ENCODE measurements around the gene TEKT2.
A peak's percentile ranks its signal among the peaks of the same experiment; 100 is the strongest.

The TEKT2 gene

DNA sequence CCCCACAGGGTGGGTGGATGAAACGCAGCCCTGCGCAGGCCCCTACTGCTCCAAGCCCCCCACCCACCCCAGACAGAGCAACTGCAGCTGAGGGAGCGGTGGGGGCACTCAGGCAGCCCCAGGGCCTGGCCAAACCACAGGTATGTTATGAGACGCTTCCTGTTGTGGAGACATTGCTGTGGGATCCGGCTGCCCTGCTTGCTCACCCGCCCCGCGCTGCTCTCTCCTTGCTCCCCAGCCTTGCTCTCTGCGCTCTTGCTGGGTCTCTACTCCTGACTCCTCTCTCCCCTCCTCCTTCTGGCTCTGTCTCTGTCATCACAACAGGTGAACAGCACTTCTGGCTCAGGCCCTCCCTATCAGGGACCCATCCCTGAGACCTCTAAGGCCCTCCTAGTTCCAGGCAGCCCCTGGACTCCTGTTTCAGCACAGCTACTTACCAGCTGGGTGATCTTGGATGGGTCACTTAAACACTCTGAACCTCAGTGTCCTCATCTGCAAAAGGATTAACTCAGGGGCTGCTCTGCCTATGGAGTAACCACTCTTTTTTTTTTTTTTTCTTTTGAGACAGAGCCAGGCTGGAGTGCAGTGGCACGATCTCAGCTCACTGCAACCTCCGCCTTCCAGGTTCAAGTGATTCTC is 25.3 kb downstream of the TEKT2 start:
- DNase-seq: peak; percentile 40 to 42

DNA sequence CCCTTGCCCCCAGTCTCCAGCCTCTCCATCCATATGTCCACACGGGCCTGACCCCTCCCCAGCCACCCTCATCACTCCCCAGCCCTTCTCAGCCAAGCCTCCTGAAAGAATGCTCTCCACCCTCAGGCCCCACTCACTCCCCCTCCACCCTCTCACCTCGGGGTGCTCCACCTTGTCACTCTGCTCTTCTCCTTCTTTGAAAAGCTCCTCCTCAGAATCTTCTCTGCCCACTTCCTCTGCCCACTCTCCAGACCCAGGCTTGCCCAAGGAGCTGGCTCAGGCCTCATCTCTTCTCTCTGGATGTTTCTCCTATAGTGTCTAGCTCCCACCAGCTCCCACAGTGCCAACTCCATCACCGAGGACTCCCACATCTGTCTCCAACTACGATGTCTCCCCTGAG is 27.3 kb downstream of the TEKT2 start:
- DNase-seq: no peak

DNA sequence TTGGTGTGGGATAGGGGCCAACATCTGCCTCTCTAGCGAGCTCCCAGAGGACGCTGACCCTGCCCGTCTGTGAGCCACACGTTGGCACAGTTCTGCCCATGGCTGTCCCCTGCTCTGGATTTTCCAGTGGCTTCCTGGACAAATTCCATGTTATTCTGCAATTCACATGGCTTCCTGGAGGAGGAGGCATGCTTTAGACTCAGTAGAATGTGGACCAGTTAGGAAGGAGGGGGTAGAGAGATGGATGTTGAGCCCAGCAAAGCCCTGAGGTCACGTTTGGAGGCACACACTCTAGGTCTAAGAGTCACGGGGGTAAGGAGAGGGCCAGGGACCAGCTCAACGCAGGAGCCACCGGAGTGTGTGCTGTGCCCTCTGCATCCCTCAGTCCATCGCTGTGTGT is 28.9 kb downstream of the TEKT2 start:
- DNase-seq: no peak

DNA sequence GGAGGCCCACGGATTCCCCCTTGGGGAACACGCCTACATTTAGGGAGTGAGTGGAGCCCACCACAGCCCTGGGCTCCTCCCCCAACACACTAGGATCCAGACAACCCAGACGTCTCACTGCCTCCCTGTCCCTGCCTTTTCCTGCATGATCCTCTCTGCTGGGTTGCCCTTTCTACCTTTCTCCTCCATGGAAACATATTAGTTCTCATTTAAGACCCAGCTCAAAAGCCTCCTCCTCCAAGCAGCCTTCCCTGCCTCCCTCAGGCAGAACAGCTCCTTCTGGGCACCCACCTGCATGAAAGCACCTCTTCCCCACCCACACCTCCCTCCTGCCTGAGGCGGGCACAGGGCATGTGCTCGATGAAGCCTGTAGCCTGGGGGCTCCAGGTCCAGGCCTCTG is 30.5 kb downstream of the TEKT2 start:
- DNase-seq: no peak

DNA sequence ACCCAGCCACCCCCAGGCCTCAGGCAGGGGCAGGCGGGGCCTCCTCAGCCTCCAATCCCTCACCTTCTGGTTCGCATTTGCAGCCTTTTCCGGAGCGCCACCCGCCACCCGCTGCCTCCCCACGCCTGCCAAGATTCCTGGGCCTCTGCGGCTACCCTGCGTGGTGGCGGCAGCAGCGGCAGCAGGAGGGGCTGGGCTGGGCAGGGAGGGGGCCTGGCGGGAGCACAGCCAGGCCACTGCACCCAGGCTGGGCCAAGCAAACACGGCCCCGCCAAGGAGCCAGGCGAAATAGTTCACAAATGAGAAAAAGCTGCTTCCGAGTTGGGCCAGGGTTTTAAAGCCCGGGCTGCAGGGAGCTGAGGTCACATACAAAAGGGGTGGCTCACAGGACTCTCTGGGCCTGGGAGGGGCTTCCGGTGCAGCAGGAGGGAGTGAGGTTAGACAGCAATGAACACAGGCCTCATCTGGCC is 31.3 kb downstream of the TEKT2 start:
- no peak for DNase-seq

DNA sequence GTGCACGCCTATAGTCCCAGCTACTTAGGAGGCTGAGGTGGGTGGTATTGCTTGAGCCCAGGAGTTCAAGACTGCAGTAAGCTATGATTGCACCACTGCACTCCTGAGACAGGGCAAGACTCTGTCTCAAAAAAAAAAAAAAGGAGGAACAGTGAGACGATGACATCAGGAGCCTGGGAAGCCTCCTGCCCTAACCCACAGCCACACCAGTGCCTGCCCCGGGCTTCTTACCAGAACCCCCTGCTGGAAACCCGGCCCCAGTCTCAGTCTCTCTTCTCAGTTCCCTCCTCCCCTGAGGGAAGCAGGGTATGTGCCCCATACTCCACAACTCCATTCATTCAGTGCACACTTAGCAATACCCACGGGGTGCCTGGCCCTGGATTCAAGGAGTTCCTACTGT is 32.0 kb downstream of the TEKT2 start:
- peak in 1 of 2 donors; percentile 29 for DNase-seq

DNA sequence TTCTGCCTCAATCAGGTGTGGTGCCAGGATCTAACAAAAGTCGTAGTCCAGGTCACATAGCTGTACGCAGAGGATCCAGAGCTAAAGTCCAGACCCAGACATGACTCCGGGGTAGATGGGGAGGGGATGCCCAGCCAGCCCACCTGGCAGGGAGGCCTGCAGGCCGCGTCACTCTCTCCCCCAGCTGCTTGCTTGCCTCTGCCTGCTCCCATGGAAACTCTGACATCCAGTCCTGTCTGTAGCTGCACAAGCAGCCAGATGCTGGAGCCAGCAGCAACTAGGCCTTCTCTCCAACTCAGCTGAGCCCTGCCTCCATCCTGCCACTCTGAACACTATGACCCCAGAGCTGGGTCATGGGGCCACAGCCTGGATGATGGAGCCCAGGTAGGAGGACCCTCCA is 33.0 kb downstream of the TEKT2 start:
- no peak for DNase-seq

DNA sequence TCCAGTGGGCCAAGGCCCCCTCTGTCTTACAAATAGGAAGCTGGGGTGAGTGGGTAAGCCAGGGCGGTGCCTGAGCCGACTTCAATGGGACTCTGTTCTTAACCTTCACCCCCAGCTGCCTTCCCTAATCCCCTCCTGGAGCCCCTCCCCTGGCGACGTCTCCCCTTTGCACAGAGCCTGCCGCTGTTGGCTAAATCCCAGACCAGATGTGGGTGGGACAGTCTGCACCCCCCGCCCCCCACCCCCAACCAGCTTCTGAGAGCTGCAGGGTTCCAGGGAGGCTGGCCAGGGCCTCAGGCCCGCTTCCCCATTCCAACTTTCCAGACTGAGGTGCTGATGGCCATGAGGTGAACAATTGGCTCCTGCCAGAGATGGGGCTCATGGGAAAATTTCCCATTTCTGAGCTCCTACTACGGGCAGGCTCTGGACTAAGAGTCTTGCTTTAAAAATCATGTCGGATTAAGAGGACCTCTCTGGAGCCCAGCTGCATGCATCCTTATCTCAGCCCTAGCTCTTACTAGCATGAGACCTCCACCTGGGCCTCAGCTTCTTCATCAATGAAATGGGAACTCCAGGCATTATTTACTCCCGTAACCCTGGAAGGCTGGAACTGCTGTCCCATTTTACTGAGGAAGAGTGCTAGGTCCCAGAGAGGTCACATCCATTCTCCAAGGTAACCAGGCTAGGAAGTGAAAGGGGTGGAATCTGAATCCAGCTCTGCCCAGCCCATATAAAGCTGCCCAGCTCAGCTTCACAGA is 34.7 kb downstream of the TEKT2 start:
- DNase-seq: no peak

DNA sequence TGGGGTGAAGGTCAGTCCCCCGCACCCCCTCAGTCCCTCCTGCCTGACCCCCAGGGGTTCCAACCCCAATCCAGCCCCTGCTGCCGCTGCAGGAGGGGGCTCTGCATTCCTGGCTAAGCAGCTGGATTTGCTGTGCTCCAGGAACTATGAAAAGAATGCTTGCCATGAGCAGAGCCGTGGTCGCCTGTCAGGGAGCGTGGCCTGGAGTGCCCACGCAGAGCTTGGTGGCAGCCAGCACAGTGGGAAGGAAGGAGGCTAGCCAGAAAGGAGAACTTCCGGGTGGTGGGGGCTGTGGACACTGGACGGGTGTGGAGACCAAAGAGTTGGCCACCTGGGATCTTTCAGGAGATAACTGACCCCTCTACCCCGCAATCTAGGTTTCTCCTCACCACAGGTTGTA is 35.6 kb downstream of the TEKT2 start:
- no peak for DNase-seq

DNA sequence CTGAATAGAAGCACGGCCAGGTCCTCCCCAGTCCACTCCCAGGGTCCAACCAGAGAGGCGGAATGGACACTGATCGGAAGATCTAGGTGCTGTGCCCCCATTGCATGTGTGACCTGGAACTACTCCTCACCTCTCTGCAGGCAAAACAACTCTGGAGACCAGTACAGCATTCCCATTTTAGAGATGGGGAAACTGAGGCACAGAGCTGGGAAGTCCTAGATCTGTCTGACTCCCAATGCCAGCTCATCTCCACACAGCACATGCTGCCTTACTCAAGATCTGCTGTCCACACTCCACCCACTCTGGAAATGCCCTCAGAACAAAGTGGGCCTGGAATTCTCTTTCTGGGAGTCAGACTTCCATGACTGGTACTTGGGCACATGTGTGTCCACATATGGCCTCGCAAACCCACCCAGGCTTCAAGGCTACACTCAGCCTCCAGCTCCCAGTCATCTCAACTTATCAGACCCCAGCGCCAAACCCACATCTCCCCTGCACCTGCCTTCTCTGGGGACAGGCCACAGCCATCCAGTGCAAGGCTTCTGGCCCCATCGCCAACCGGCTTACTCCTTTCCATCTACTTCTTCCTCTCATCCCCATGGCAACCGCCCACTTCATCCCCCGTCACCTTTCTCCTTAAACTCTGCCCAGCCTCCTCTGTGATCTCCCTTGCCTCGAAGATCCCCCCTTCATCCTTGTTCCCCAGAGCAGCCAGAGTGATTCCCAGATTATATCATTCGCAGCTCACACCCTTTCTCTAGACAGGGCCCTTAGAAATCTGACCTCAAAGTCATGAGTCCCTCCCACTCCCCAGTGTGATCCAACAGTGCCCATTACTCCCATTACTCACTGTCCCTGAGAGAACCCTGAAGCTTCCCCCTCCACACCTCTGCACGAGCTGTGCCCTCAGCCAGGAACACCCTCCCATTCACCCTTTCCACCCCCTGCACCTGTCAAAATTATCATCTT is 38.5 kb downstream of the TEKT2 start:
- no peak for DNase-seq

DNA sequence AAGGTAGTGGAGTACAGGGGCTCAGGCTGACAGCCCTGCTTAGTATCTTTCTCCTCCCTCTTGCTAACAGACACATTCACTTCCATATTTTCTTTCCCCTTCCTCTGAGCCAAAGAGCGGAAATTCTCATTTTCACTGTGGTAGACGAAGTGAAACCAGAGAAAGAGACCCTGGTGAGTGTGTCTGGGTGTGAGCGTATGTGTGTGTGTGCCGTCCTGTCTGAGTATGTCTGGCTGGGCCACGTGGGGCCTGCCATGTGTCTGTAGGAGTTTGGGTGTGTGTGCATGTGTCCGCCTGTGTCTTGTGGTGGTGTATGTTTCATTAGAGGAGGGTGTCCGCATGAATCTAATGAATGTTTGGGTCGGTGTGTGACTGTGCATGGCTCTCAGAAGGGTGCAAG is 39.5 kb downstream of the TEKT2 start:
- DNase-seq: peak; percentile 22 to 59

DNA sequence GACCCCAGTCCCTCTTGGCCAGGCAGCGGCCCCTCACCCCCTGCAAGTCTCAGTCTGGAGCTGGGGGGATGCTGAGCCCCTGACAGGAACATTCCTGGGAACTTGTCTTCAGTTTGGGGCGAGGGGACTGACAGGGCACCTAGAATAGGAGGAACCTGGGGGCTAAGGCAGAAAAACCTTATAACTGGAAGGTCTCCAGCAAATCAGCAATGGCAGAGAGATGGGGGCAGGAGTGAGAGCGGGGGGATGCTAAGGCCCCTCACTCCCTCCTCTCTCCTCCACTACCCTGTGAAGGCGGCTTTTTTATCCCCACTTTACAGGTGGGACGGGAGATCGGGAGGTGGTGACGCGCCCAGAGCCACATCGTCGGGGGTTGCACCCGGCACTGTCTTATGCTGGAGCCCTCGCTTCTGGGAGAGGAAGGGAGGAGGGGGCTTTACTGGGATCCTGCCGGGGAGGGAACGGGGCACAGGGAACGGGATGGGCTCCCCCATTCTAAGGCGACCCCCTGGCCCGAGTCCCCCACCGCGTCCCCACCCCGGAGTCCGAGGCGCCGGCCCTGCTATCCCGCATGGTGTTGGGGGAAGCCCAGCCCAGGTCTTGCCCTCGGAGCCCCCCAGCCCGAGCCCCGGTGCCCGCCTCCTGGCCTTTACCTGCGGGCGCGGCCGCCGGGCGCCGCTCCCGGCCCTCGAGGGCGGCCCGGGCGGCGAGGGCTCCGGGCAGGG is 40.7 kb downstream of the TEKT2 start:
- DNase-seq: no peak

DNA sequence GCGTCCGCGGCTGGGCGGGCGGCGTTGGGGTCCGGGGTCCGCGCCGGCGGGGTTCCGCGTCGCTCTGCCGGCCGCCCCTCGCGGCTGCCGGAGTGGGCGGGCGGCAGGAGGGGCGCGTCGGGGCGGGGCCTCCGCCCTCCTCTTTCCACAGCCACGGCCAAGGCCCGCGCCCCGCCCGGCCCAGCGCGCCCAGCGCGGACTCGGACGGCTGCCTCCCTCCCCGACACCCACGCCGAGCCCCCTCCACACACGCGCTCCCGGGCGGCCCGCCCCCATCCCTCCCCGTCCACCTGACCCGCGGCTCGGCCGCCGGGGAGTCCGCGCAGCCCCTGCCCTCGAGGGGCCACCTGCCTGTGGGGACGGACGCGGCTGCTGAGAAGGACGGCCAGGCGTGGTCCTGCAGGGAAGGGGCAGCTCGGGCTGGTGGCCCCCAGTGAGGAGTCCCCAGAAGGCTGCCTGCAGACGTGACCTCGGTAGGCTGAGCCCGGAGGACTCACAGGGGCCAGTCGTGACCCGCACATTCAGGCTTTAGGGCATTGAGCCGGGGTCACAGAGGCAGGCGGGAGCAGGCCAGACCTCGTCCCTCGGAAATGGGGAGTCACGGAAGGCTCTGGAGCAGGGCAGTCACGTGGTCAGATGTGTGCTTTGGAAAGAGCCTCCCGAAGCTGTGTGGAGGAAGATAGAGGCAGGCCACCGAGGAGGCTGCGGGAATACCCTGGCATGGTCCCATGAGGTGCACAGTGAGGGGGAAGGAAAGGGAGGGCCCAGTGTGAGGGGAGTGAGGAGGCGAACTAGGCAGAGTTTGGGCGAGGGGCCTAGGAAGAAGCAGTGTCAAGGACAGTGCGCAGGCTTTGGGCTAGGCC is 41.5 kb downstream of the TEKT2 start, which contains the start of gene COL8A2:
Gene COL8A2, minus strand, starts transcription at position 94 of the 863 bp plus-strand sequence. CDS start 24,980 bp downstream, outside the sequence.
- no peak for DNase-seq

DNA sequence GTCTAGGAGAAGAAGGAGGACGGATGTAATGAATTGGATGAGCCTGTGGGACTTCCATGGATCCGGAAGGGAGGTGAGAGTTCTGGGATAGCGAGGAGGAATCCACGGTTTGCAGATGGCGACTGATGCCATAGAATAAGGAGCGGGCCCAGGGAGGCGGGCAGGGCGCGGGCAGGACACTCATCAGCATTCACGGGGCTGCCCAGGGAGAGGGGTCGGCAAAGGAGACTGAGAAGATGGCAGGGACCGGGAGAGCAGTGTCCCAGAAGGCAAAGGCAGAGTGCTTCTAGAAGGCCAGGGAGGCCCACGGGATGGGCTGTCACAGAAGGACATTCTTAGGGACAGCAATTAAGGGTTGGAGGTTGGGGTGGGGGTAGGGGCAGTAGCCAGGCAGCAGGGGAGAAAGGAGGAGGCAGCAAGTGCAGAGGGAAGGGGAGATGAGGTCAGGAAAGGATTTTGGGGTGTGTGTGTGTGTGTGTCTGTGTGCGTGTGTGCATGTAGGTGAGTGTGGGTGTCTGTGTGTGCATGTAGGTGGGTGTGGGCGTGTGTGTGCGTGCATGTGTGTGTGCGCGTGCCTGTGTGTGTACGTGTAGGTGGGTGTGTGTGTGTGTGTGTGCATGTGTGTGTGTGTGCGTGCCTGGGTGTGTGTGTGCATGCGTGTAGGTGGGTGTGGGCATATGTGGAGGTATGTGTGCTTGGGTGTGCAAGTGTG is 42.3 kb downstream of the TEKT2 start:
- no peak for DNase-seq

DNA sequence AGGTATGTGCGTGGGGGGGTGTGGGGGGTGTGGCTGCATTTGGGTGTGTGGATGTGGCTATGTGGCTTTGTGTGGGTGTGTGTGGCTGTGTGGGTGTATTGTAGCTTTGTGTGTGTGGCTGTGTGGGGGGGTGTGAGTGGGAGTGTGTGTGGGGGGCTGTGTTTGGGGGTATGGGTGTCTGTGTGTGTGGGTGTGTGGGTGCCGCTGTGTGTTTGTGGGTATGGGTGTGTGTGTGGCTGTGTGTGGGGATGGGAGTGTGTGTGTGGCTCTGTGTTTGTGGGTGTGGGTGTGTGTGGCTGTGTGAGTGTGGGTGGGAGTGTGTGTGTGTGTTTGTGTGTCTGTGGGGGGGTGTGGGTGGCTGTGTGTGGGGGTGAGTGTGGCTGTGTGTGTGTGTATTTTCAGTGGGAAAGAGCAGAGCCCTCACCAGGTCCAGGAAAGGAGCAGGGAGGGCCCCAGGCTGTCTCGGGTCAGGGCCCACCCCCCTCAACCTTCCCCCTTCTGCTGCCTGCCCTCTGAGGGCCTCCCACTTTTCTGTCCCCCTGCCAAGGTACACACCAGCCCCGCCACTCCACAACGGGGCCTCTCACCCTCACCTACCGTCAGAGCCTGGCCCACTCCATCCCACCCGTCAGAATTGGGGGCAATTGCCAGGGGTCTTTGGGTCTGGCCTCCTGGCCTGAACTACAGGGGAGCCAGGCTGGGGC is 43.1 kb downstream of the TEKT2 start:
- DNase-seq: no peak

DNA sequence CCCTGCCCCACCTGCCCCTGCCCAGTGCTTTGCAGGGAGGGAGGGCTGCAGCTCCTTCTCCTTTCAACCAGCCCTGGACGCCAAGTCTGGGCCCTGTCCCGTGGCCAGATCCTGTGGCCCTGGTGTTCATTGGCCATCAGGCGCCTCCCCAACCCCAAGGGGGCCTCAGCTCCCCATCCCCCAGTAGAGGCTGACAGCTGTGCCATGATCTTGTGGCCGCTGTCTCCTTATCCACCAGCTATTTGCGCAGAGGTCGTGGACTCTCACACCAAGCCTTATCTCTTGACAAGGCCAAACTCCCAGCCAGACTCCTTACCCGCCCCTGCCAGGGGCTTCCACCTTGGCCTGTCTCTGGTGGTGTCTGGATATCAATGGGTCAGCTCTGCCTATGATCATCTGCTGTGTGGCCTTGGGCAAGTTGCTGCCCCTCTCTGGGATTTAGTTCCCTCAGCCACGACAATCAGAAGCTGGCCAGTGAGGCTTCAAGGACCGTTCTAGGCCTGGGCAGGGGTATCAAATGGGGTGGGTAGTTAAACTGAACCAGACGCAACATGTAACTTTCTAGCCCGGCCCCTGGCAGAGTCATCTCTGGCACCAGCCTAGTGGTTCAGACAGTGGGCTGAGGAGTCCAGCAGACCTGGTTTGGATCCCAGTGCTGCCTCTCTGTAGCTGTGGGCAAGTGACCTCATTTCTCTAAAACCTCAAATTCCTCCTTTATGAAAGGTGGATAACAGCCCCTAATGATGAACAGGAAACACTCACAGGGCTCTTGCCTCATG is 44.4 kb downstream of the TEKT2 start:
- DNase-seq: no peak

DNA sequence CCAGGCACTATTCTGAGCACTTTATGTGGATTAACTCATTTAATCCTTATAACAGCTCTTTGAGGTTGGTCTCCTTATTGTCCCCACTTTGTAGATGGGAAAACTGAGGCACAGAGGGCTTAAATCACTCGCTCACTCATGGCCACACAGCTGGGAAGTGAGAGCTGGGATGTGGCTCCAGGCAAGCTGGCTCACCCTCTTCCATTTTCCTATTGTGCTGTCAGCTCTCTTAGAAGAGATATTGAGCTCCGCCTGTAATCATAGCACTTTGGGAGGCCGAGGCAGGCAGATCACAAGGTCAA is 45.0 kb downstream of the TEKT2 start:
- DNase-seq: no peak

DNA sequence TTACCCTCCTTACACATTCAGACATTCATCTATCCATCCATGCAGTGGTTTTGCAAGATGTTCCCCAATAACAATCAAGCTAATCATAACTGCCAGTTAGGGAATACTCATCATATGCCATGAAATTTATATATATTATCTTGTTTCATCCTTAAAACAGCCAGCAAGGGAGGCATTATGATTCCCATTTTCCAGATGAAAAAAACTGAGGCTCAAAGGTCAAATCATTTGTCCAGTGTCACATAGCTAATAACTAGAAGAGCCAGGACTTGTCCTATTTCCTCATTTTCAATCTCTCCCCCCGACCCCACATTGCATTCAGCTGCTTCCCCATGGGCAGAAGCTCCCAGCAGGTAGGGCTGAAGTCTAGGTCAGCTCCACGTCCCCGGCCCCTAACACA is 48.1 kb downstream of the TEKT2 start:
- DNase-seq: no peak

DNA sequence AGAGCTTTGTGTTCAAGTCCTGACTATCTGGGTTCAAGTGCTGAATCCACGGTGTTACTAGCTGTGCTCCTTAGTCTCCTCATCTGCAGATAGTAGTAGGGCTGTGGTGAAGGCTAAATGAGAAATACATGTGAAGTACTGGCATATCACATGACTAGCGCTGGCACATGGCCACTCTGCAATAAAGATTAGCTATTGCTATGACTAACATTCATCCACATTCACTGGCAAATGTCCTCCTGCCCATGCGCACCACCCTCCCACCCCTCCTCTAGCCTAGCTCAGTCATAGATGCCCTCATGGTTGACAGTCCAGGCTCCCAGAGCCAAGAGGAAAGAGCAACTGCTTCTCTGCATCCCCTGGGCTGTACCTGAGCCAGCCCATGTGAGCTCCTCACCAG is 49.6 kb downstream of the TEKT2 start:
- no peak for DNase-seq

DNA sequence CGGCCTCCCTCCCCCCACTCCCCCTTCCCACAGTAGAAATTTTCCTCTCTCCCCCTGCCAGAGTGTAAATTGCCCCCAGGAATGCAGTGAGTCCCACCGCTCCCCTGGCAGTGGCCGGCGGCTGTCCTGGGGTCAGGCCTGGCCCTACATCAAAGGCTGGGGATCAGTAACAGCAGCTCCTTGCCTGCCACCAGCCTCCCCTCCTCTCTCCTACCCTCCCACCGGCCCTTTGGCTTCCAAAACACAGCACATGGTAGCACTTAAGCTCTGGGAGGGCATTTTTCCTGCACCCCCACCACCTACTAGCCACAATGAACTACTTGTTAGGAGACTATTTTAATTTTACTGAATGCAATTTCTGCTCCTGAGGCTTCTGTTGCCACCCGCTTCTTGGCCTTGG is 50.1 kb downstream of the TEKT2 start:
- no peak for DNase-seq
